ENCODE results near the gene GRB2. TPM values are rescaled to one million over a fixed set of nuclear protein-coding genes. Genes with fewer than 3 reads are reported as not detected.

The GRB2 gene
- total RNA-seq, 2 experiments from 2014 or later: 244 to 308 TPM

DNA sequence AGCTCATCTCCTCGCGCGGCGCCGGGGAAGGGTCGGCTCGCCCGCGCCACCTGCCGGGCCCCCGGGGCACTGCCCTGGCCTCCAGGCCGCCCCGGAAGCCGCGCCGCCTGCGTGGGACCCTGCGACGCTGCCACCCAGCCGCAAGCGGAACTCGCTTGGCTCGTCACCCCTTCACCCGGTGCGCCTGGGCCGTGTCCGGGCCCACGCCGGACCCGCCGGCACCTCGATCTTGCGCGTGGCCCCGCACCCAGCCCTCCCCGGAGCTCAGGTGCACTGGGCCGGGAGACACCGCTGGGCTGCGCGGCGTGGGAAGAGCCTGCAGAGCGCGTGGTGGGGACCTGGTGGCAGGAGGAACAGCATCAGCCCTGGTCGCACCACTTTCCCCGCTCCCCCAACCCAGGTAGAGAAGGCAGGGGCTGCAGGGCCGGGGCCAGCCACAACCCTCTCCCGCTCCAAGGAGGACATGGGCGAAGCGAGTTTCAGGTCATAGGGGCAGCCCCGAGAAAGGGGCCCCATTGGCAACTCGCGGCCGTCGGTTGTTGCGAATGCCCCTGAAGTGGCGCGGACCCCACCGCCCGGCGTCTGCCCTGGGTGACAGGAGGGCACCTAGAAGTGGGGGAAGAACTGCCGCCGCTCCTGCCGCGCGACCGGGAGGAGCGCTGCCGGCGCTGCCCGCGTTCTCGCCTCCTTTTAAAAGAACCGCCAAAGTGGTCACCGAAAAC, 134.1 kb downstream of the GRB2 start:
- Histone ChIP-seq H3K9me3 (ENCODE audit: low read length) (no peaks in the 10 kb centered on the region), H3K4me2 (ENCODE audit: low read length) (peak overlapping the region; percentile 83), H3K27ac (ENCODE audit: low read depth, low read length, poor library complexity, severe bottlenecking) (peak overlapping the region; percentile 77), H3K79me2 (ENCODE audit: insufficient read depth, low read depth, low read length) (peaks cover 25% of the 10 kb centered on the region; the same call in 1 of the 2 replicates), H3K36me3 (ENCODE audit: insufficient read depth, low read length) (peaks cover 55% of the 10 kb centered on the region), H3K4me3 (ENCODE audit: low read depth, low read length, poor library complexity, severe bottlenecking) (peak overlapping the region; percentile 90), H2AFZ (ENCODE audit: low read length) (peak overlapping the region; percentile 19; the same call in 1 of the 2 replicates), H3K9me2 (ENCODE audit: insufficient read depth, low read length) (no peaks in the 10 kb centered on the region), H4K20me1 (ENCODE audit: insufficient read depth, low read length) (no peaks in the 10 kb centered on the region), H3K4me1 (ENCODE audit: insufficient read depth, low read length, poor library complexity, severe bottlenecking) (peaks cover 42% of the 10 kb centered on the region)
- TF ChIP-seq CTCF (conservative IDR thresholded peaks at IDR 0.05; ENCODE audit: low read length): peak; percentile 69
- no peak for TF ChIP-seq EZH2phosphoT487 (IDR thresholded peaks at IDR 0.05; ENCODE audit: borderline replicate concordance, low read depth, low read length)
- no TSS peak for BruUV-seq (replicated peaks)
- peak; percentile 97 for DNase-seq (ENCODE audit: low spot score)
- ChIA-PET POLR2A (interaction anchor here (0.6 to 4.6 kb wide), 18 partner anchors 10 to 246 kb away, joined by 3 to 59 read pairs (median 5); partner anchors contain the start of genes GGA3, MRPS7, NT5C and SLC25A19), CTCF (ENCODE audit: unreplicated experiment) (interaction anchor here (0.6 to 2.5 kb wide), 9 partner anchors 10 to 254 kb away, joined by 3 to 31 read pairs (median 3); partner anchors contain the start of genes GGA3, LLGL2, MRPS7 and SLC25A19)
- intact Hi-C loops (cut with micrococcal nuclease; ENCODE audit: unreplicated experiment): loop anchor here (1.0 to 10.0 kb wide), 7 partner anchors 18 to 513 kb away; partner anchors contain the start of genes GRB2, LLGL2, SLC25A19 and SUMO2

DNA sequence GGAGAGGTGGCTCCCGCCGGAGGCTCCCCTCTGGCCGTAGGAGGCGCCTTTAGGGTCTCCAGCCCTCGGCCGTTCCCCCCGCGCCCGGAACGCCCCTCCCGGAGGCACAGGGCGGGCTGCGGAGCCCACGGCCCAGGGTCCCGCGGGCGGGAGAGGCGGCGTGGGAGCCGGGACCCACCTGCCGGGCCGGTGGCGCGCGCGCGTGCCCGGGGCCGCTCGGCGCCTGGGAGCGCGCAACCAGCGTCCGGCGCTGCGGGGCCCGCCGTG, 134.6 kb downstream of the GRB2 start, which contains the start of gene MIF4GD:
Gene MIF4GD (minus strand): TSS at position 266 of the 267 bp plus-strand sequence. CDS start 1,036 bp downstream, outside the sequence.
- BruUV-seq (replicated peaks): no TSS peak
- H2AFZ ChIP-seq (ENCODE audit: low read length): peak within 1 kb of the TSS; percentile 72
- intact Hi-C loops (cut with micrococcal nuclease; ENCODE audit: unreplicated experiment): loop anchor here (1.0 to 10.0 kb wide), 7 partner anchors 18 to 514 kb away; partner anchors contain the start of genes GRB2, LLGL2, SLC25A19 and SUMO2

More for the DNA sequence above, 134.6 kb downstream of the GRB2 start, which contains the start of gene MIF4GD:
- Histone ChIP-seq H4K20me1 (ENCODE audit: insufficient read depth, low read length) (no peaks in the 10 kb centered on the region), H3K79me2 (ENCODE audit: insufficient read depth, low read depth, low read length) (peaks cover 25% of the 10 kb centered on the region; the same call in 1 of the 2 replicates), H3K36me3 (ENCODE audit: insufficient read depth, low read length) (peaks cover 57% of the 10 kb centered on the region), H3K9me3 (ENCODE audit: low read length) (no peaks in the 10 kb centered on the region), H3K4me1 (ENCODE audit: insufficient read depth, low read length, poor library complexity, severe bottlenecking) (peaks cover 42% of the 10 kb centered on the region), H3K27ac (ENCODE audit: low read depth, low read length, poor library complexity, severe bottlenecking) (peak within 1 kb of the TSS; percentile 77), H3K9me2 (ENCODE audit: insufficient read depth, low read length) (no peaks in the 10 kb centered on the region), H3K4me2 (ENCODE audit: low read length) (peak within 1 kb of the TSS; percentile 94), H3K4me3 (ENCODE audit: low read depth, low read length, poor library complexity, severe bottlenecking) (peak within 1 kb of the TSS; percentile 90)
- TF ChIP-seq EZH2phosphoT487 (IDR thresholded peaks at IDR 0.05; ENCODE audit: borderline replicate concordance, low read depth, low read length): no peak
- no peak for TF ChIP-seq CTCF (conservative IDR thresholded peaks at IDR 0.05; ENCODE audit: low read length)
- DNase-seq (ENCODE audit: low spot score): no peak
- POLR2A ChIA-PET: interaction anchor here (0.5 to 4.6 kb wide), 17 partner anchors 10 to 247 kb away, joined by 3 to 59 read pairs (median 5); partner anchors contain the start of genes GGA3, MRPS7, NT5C and SLC25A19
- CTCF ChIA-PET (ENCODE audit: unreplicated experiment): interaction anchor here (0.9 to 2.5 kb wide), 6 partner anchors 10 to 255 kb away, joined by 3 to 31 read pairs (median 4); partner anchors contain the start of genes GGA3, LLGL2, MRPS7 and SLC25A19

Measured in OCI-LY7 (cell line).